MM.1S (cell line): ENCODE data around the gene OTX1.

ENCODE experiments used
- DNase-seq: peaks from one replicate; pipeline ENCODE4 v3.0.0-alpha.2; 2015
- H2AFZ ChIP-seq: fragments of 300-600 bp; sonication (generic); 2 replicates; pipeline ENCODE4 v1.6.0; 2016; ENCODE audit warnings: antibody characterized with exemption, low read length
- H3F3A ChIP-seq: fragments of 300-600 bp; sonication (generic); 2 replicates; pipeline ENCODE4 v1.6.1; 2016; ENCODE audit warnings: mild to moderate bottlenecking, antibody characterized with exemption, low read length, moderate library complexity, mixed read lengths; ENCODE audit not compliant: insufficient read depth
- H3K27ac ChIP-seq: fragments of 300-600 bp; sonication (generic); 2 replicates; pipeline ENCODE4 v1.5.1; 2016; ENCODE audit warnings: mild to moderate bottlenecking, low read length
- H3K27me3 ChIP-seq: fragments of 300-600 bp; sonication (generic); replicated peaks from 2 replicates; pipeline ENCODE4 v1.6.0; 2016; ENCODE audit warnings: low read length; ENCODE audit not compliant: insufficient read depth
- H3K36me3 ChIP-seq: fragments of 300-600 bp; sonication (generic); replicated peaks from 2 replicates; pipeline ENCODE4 v1.6.1; 2016; ENCODE audit warnings: mild to moderate bottlenecking, low read length, mixed read lengths; ENCODE audit not compliant: insufficient read depth
- H3K4me1 ChIP-seq: fragments of 300-600 bp; sonication (generic); 2 replicates; pipeline ENCODE4 v1.6.1; 2016; ENCODE audit warnings: low read length, mixed read lengths
- H3K4me2 ChIP-seq: fragments of 300-600 bp; sonication (generic); 2 replicates; pipeline ENCODE4 v1.6.0; 2016; ENCODE audit warnings: low read depth, low read length
- H3K4me3 ChIP-seq: fragments of 300-600 bp; sonication (generic); 2 replicates; pipeline ENCODE4 v1.5.1; 2016; ENCODE audit warnings: low read length, mixed read lengths
- H3K79me2 ChIP-seq: fragments of 300-600 bp; sonication (generic); 2 replicates; pipeline ENCODE4 v1.6.1; 2016; ENCODE audit warnings: mixed run types, low read length, mixed read lengths
- H3K9ac ChIP-seq: fragments of 300-600 bp; sonication (generic); 2 replicates; pipeline ENCODE4 v1.6.1; 2016; ENCODE audit warnings: low read length, mixed read lengths
- H3K9me2 ChIP-seq: fragments of 300-600 bp; sonication (generic); replicated peaks from 2 replicates; pipeline ENCODE4 v1.6.1; 2016; ENCODE audit warnings: mild to moderate bottlenecking, low read length, mixed read lengths; ENCODE audit not compliant: insufficient read depth
- H3K9me3 ChIP-seq: fragments of 300-600 bp; sonication (generic); replicated peaks from 2 replicates; pipeline ENCODE4 v1.6.1; 2016; ENCODE audit warnings: mild to moderate bottlenecking, low read length, mixed read lengths; ENCODE audit not compliant: insufficient read depth
- H4K20me1 ChIP-seq: fragments of 300-600 bp; sonication (generic); 2 replicates; pipeline ENCODE4 v1.6.1; 2016; ENCODE audit warnings: mild to moderate bottlenecking, low read length, moderate library complexity, mixed read lengths; ENCODE audit not compliant: insufficient read depth
- EZH2 ChIP-seq: fragments of 300-600 bp; sonication (generic); optimal IDR thresholded peaks from 2 replicates; pipeline ENCODE3; 2017; ENCODE audit warnings: low read depth, mild to moderate bottlenecking, antibody characterized with exemption, low read length, mixed read lengths
- EZH2phosphoT487 ChIP-seq: fragments of 300-600 bp; sonication (generic); IDR thresholded peaks from 2 replicates; pipeline ENCODE4 v1.6.1; 2018; ENCODE audit warnings: antibody characterized with exemption, low read length
- TF ChIP-seq, protein P1 (sequence below): fragments of 300-600 bp; sonication (generic); IDR thresholded peaks from 2 replicates; pipeline ENCODE4 v1.5.1; 2016; ENCODE audit warnings: antibody characterized with exemption, low read length, mixed read lengths

OTX1 gene

DNA sequence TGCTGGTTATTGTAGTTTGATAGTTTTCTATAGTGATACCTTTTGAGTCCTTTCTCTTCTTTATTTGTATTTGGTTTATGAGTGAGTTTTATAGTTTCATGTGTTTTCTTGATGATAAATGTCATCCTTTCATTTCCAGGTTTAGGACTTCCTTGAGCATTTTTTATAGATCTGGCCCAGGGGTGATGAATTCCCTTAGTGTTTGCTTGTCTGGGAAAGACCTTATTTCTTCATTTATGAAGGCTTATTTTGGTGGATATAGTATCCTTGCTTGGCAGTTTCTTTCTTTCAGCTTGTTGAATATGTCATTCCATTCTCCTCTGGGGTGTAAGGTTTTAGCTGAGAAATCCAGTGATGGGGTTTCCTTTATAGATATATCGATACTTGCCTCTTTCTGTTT lies 53.9 kb downstream of the OTX1 start:
- H4K20me1 ChIP-seq, result no peaks in the 10 kb centered on the region
- H3K4me3 ChIP-seq, result no peak overlapping the region
- no peaks in the 10 kb centered on the region for H3K36me3 ChIP-seq
- H3K27ac ChIP-seq, result no peak overlapping the region
- H3K9me2 ChIP-seq, result no peaks in the 10 kb centered on the region
- no peaks in the 10 kb centered on the region for H3K27me3 ChIP-seq
- DNase-seq, result no peak
- TF ChIP-seq EZH2, result no peak
- no peak for TF ChIP-seq EZH2phosphoT487
- TF ChIP-seq, protein P1, sequence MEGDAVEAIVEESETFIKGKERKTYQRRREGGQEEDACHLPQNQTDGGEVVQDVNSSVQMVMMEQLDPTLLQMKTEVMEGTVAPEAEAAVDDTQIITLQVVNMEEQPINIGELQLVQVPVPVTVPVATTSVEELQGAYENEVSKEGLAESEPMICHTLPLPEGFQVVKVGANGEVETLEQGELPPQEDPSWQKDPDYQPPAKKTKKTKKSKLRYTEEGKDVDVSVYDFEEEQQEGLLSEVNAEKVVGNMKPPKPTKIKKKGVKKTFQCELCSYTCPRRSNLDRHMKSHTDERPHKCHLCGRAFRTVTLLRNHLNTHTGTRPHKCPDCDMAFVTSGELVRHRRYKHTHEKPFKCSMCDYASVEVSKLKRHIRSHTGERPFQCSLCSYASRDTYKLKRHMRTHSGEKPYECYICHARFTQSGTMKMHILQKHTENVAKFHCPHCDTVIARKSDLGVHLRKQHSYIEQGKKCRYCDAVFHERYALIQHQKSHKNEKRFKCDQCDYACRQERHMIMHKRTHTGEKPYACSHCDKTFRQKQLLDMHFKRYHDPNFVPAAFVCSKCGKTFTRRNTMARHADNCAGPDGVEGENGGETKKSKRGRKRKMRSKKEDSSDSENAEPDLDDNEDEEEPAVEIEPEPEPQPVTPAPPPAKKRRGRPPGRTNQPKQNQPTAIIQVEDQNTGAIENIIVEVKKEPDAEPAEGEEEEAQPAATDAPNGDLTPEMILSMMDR, result no peak
- no peaks in the 10 kb centered on the region for H3K4me1 ChIP-seq
- H3K79me2 ChIP-seq, result no peaks in the 10 kb centered on the region
- no peak overlapping the region for H2AFZ ChIP-seq
- H3K9me3 ChIP-seq, result no peaks in the 10 kb centered on the region
- no peak overlapping the region for H3K9ac ChIP-seq
- H3F3A ChIP-seq, result no peaks in the 10 kb centered on the region
- H3K4me2 ChIP-seq, result no peak overlapping the region
